GM21528 (cell line): ENCODE measurements around the gene SCGB3A2.
"Not testable (repeated sequence)": the region's sequence is repeated elsewhere in the genome, so short reads cannot be mapped to it uniquely, and the experiment has no call there.

ENCODE experiments used
- ATAC-seq: cut with Tn5 transposase; IDR thresholded peaks from one replicate; pipeline ENCODE4 v1.9.1; 2021; ENCODE audit warnings: mild to moderate bottlenecking, moderate library complexity; ENCODE audit not compliant: unreplicated experiment, low FRiP score

SCGB3A2 gene

GRCh38 chr5:147860641-147861025, 17.9 kb upstream of the SCGB3A2 start:
- no peak for ATAC-seq

DNA sequence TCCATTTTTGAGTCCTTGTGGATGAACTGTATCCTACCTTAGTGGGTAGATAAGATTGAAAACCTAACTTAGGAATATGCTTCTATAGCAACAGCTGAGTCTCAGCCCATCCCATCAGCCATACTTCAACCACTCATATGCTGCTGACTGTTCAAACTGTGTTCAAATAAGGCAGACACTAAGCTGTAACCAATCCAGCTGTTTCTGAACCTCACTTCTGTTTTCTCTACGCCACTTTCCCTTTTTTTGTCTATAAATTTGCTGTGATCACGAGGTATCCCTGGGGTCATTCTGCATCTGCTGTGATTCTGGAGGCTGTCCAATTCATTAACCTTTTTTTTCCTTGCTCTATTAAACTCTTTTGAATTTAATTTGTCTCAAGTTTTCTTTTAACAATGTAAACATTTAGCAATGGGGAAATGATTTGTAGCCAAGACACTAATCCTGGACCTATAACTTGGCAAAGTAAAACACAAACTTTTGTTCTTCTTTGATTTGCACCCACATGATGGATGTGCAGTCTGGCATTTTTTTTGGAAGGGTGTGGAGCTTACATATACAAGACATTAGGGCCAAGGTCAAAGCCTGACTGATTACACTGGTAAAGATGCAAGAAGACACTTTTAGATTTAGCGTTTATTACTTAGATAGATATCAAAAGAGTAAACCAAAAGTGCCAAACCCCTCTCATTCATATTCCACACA, 14.9 kb upstream of the SCGB3A2 start:
- no peak for ATAC-seq

DNA sequence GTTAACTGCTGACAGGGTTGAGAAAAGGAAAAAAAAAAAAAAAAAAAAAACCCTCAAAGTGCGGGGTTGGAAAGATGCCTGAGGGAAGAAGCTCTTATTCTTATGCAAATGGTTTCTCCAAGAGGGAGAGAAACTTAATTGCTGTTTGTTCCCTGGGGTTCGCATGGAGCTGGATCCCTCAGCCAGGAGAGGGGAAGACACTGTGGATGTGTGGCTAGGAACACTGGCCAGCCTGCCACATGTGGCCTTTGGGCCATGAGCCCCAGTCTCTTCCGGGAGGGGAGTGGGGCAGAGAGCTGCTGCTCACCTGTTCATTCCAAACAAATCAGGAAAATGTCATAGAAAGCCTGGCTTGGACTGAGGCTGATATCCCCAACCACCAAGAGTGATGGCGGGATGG, 9.4 kb upstream of the SCGB3A2 start:
- ATAC-seq = no peak

DNA sequence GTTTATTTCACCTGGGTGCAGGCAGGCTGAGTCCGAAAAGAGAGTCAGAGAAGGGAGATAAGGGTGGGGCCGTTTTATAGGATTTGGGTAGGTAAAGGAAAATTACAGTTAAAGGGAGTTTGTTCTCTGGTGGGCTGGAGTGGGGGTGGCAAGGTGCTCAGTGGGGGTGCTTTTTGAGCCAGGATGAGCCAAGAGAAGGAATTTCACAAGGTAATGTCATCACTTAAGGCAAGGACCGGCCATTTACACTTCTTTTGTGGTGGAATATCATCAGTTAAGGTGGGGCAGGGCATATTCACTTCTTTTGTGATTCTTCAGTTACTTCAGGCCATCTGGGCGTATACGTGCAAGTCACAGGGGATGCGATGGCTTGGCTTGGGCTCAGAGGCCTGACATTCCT, 8.6 kb upstream of the SCGB3A2 start:
- ATAC-seq = not testable (repeated sequence)

DNA sequence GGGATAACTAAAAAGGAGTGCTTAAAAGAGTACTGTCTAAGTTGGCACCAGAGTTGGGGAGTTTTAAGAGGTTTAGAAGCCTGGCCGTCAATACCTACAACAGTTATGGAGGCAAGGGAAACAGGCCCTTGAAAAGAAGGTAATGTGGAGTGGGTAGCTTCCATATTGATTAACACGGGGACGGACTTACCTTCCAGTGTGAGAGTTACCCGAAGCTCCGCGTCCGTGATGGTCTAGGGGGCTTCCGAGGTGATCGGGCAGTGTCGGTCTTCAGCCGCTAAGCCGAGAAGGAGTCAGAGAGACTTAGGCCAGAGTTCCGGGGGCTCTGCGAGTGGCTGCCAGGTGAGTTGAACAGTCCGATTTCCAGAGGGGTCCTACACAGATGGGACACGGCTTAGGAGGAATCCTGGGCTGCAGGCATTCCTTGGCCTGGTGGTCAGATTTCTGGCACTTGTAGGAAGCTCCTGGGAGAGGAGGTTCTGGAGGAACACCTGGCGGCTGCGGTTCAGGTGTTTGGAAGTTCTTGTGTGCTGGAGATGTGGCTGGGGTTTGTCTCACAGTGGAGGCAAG, 6.4 kb upstream of the SCGB3A2 start:
- ATAC-seq = not testable (repeated sequence)

GRCh38 chr5:147872744-147873435, 5.6 kb upstream of the SCGB3A2 start:
- not testable (repeated sequence) for ATAC-seq

DNA sequence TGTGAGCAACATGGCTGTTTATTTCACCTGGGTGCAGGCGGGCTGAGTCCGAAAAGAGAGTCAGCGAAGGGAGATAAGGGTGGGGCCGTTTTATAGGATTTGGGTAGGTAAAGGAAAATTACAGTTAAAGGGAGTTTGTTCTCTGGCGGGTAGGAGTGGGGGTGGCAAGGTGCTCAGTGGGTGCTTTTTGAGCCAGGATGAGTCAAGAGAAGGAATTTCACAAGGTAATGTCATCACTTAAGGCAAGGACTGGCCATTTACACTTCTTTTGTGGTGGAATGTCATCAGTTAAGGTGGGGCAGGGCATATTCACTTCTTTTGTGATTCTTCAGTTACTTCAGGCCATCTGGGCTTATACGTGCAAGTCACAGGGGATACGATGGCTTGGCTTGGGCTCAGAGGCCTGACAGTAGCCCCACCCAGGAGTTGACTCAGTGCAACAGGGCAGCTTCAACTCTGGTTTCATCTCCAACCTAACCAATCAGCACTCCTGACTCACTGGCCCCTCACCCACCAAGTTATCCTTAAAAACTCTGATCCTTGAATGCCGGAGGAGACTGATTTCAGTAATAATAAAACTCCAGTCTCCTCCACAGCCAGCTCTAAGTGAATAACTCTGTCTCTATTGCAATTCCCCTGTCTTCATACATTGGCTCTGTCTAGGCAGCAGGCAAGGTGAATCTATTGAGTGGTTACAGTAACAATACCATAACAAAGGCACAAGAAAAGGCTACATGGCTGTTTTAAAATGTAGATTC, 4.2 kb upstream of the SCGB3A2 start:
- ATAC-seq = not testable (repeated sequence)

DNA sequence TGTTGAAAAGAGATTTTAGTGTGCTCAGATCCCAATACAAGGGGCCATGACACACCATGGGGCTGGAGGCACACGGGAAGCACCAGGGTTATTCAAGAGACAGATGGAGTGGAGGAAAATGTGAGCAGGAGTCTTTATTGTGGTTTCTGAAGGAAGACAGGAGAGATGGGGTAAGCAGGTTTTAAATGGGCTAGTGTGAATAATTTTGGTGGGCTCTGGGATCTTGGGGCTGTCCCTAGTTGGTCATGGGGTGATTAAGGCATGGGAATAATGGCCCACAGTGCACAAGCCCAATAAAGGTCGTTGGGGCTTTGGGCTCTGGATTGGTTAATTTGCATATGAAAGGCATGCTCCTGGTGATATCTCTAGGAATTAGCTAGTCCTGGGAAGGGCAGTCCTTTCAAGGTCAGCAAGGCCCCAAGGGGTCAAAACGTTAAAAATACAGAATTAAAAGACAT, 3.6 kb upstream of the SCGB3A2 start:
- ATAC-seq = no peak

- ATAC-seq = no peak
These were observed 2.4 kb upstream of the SCGB3A2 start for GRCh38 chr5:147876141-147876540.

GRCh38 chr5:147876626-147877025, 1.9 kb upstream of the SCGB3A2 start:
- no peak for ATAC-seq

DNA sequence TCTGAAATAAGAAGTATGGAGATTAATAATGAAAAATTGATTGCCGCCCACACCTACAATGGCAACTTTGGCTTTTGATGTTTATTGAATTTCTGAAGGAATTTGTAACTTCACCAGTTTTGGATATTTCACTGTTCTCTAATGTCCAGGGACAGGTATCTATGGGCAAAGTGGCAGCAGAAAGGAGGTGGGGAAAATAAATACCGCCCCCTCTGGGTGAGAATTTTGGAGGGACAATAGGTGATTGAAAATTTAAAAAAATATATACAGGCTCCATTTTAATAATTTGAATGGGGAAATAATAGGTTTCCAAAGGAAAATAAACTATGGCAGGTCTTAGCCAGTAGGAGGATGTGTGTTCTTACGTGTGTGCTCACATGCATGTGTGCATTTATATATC, 1.3 kb downstream of the SCGB3A2 start:
- ATAC-seq = no peak

- ATAC-seq = no peak
These were observed 2.0 kb downstream of the SCGB3A2 start for GRCh38 chr5:147880487-147880886.

DNA sequence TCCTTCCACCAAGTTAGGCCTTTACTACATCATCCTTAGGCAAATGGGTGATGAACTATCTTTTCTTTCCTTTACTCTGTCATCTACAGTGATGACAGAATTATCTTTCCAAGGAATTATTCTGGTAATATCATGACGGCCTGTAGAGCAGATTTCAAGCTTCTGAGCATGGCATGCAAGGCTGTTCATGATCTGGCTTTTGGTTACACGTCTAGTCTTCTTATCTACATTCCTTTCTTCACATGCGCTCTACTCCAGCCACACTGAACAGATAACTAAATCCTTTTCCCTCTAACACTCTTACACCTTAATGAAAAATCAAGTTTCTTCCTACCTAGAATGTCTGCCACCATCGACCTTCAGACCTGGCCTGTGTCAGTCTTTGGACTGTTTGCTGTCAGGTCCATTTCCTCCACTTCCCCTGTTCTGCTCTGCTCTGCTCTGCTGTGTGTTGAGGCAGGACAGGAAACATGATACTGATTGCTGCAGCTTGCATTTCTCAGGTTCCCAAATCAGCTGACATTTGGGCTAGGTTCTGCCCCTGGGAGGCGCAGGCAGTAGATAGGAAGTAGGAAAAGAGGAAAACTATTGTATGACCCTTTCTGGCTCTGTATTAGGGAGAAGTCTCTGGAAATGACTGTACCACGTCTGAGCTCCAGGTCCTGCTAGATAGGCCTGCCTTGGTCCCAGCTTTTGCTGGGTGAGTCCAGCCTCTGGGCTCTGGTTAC, 4.2 kb downstream of the SCGB3A2 start:
- no peak for ATAC-seq

DNA sequence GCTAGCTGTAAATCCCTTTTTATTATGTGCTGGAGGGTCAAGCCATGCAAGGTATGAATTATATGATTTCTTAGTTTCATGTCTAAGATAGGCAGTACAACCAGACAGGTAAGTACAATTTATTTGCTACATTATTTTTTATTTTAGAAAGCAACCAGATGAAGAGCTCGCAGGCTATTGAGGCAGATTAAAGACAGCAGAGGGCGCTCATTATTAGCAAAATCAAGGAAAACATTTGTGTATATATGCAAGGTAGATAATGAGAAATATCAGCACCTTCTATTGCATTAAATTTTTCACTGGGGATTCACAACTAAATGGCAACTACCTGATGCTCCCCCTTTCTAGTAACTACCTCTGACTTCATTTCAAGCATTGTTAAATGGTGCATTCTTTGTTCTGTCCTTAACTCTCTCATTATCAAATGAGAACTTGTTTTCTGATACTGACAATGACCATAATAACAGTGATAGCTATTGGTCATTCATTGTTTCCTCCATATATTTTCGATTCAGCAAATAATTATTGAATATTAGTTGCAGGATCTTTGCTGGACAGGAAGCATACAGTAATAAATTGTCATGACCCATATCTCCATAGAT, 8.6 kb downstream of the SCGB3A2 start:
- ATAC-seq = no peak

DNA sequence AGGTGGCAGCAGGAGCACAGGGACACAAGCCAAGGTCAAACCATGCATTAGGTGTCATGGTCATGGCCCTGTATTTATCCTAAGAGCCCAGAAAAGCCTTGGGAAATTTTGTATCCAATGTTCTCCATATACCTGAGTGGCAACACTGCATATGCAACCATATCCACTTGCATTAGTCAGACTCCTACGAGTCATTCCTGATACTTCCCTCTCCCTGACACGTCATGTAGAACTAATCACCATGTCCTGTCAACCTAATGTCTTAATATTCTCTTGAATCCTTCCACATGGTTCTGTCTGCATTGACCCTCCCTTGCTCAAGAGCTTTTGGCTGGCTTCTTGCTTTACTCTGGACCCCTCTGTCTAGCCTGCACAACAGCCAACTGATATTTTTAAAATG, 9.4 kb downstream of the SCGB3A2 start:
- ATAC-seq = no peak

- ATAC-seq = no peak
These were observed 14.3 kb downstream of the SCGB3A2 start for GRCh38 chr5:147892696-147893296.

GRCh38 chr5:147893820-147894219, 15.3 kb downstream of the SCGB3A2 start:
- ATAC-seq = no peak

- ATAC-seq = no peak
These were observed 17.4 kb downstream of the SCGB3A2 start for GRCh38 chr5:147895864-147896263.

GRCh38 chr5:147898875-147899401, 20.4 kb downstream of the SCGB3A2 start:
- no peak for ATAC-seq
